Natural killer cell (primary cell): ENCODE results near the gene DDX3X. TPM values are rescaled to one million over a fixed set of nuclear protein-coding genes. Genes with fewer than 3 reads are reported as not detected.
A peak's percentile ranks its signal among the peaks of the same experiment; 100 is the strongest.

ENCODE experiments used
- ATAC-seq, 3 donors: fragments of 150-1000 bp in 2 of 3; fragments of 200-7000 bp in 1 of 3; cut with Tn5 transposase; 1 replicate in 1 of 3; 2 replicates in 2 of 3; pipeline ENCODE4 v1.10.0; 2021; ENCODE audit warnings: mild to moderate bottlenecking in 2 of 3, moderate library complexity in 2 of 3
- DNase-seq, 2 donors: peaks; one replicate each; pipeline versions ENCODE4 v3.0.0 to v3.0.0-alpha.2; 2013 to 2021; ENCODE audit warnings: mixed read lengths in 1 of 2
- H3K27ac ChIP-seq: one replicate; pipeline ENCODE4 v1.5.1; 2013; ENCODE audit warnings: mild to moderate bottlenecking, low read length
- H3K27me3 ChIP-seq: one replicate; pipeline ENCODE4 v1.6.1; 2013; ENCODE audit warnings: low read length; ENCODE audit not compliant: control insufficient read depth, insufficient read depth
- H3K36me3 ChIP-seq: one replicate; pipeline ENCODE4 v1.6.1; 2013; ENCODE audit warnings: low read length; ENCODE audit not compliant: control insufficient read depth, insufficient read depth
- H3K4me1 ChIP-seq: one replicate; pipeline ENCODE4 v1.6.1; 2013; ENCODE audit warnings: low read length; ENCODE audit not compliant: control insufficient read depth, insufficient read depth
- H3K4me3 ChIP-seq: one replicate; pipeline ENCODE4 v1.5.1; 2013; ENCODE audit warnings: low read length
- H3K9me3 ChIP-seq: one replicate; pipeline ENCODE4 v1.6.1; 2013; ENCODE audit warnings: low read length; ENCODE audit not compliant: control insufficient read depth, insufficient read depth
- H3K27ac Mint-ChIP-seq, 2 donors: one replicate each; pipeline ENCODE4 v1.8.0; 2022; ENCODE audit warnings: mild to moderate bottlenecking in 2 of 2, mixed read lengths in 2 of 2, moderate library complexity in 1 of 2
- H3K27me3 Mint-ChIP-seq, 2 donors: one replicate each; pipeline ENCODE4 v1.8.0; 2022; ENCODE audit warnings: low read depth in 2 of 2, mixed read lengths in 2 of 2
- H3K36me3 Mint-ChIP-seq: one replicate; pipeline ENCODE4 v1.8.0; 2022; ENCODE audit warnings: mixed read lengths
- H3K4me1 Mint-ChIP-seq, 2 donors: one replicate each; pipeline ENCODE4 v1.8.0; 2022; ENCODE audit warnings: mixed read lengths in 2 of 2
- H3K4me3 Mint-ChIP-seq: one replicate; pipeline ENCODE4 v1.8.0; 2022; ENCODE audit warnings: mild to moderate bottlenecking, moderate library complexity, mixed read lengths
- H3K9me3 Mint-ChIP-seq, 2 donors: one replicate each; pipeline ENCODE4 v1.8.0; 2022; ENCODE audit warnings: mixed read lengths in 2 of 2
- CTCF ChIP-seq: fragments of 200-600 bp; IDR thresholded peaks from one replicate; pipeline ENCODE4 v1.8.0; 2022; ENCODE audit warnings: antibody characterized with exemption
- WGBS: methylation state at CpG from one replicate; pipeline ENCODE4 v1.1.7; 2013; ENCODE audit warnings: missing lambda C conversion rate; ENCODE audit not compliant: insufficient coverage; 5-methylcytosine and 5-hydroxymethylcytosine counted together
- intact Hi-C: fragments of 100-400 bp; cut with micrococcal nuclease; formaldehyde crosslinking; loops from one replicate; pipeline ENCODE4 v1.14.2; 2022
- total RNA-seq, 4 donors: library from RNA; stranded (reverse); fragments of 120-200 nt in 1 of 4; gene quantifications; one replicate each; pipeline versions ENCODE4 v1.2.3 to v1.2.4, GENCODE V29; 2013 to 2022

The DDX3X gene
- total RNA-seq, 3 donors from 2014 or later (not counting 1 experiment from before 2014, with no cell fraction given), result 695 to 1,297 (median 1,054) TPM

- H3K9me3 Mint-ChIP-seq, result no peaks in the 10 kb centered on the region
- no peaks in the 10 kb centered on the region for H3K27me3 Mint-ChIP-seq
- peaks cover 22 to 48% of the 10 kb centered on the region in 2 donors for H3K4me1 Mint-ChIP-seq
- no peak overlapping the region for H3K27ac ChIP-seq
- peaks cover 36% of the 10 kb centered on the region for H3K36me3 Mint-ChIP-seq
- no peaks in the 10 kb centered on the region for H3K27me3 ChIP-seq
- no peaks in the 10 kb centered on the region for H3K4me1 ChIP-seq
- ATAC-seq (no peak), DNase-seq (peak in 1 of 2 donors; percentile 13)
- TF ChIP-seq CTCF, result no peak
- 95% methylated on average over 5 of the region's 8 CpGs for WGBS
- intact Hi-C loops, result no loop called here
- peaks cover 72% of the 10 kb centered on the region for H3K36me3 ChIP-seq
- H3K4me3 ChIP-seq, result no peak overlapping the region
- peak overlapping the region; percentile 52 to 93 for H3K27ac Mint-ChIP-seq
- H3K9me3 ChIP-seq, result no peaks in the 10 kb centered on the region
- H3K4me3 Mint-ChIP-seq, result peak overlapping the region; percentile 14
These were observed 13.2 kb downstream of the DDX3X start for GRCh38 chrX:41347186-41347585.

- H3K36me3 Mint-ChIP-seq, result peaks cover 28% of the 10 kb centered on the region
- no peak for ATAC-seq
- no peaks in the 10 kb centered on the region for H3K27me3 Mint-ChIP-seq
- no peak overlapping the region for H3K27ac ChIP-seq
- no peaks in the 10 kb centered on the region for H3K9me3 Mint-ChIP-seq
- H3K4me1 Mint-ChIP-seq, result peaks cover 21 to 51% of the 10 kb centered on the region in 2 donors
- H3K27ac Mint-ChIP-seq, result peak overlapping the region in 1 of 2 donors; percentile 93
- H3K4me1 ChIP-seq, result no peaks in the 10 kb centered on the region
- intact Hi-C loops, result no loop called here
- no peak overlapping the region for H3K4me3 ChIP-seq
- H3K36me3 ChIP-seq, result peaks cover 58% of the 10 kb centered on the region
- peak in 1 of 2 donors; percentile 11 for DNase-seq
- peak overlapping the region; percentile 15 for H3K4me3 Mint-ChIP-seq
- H3K9me3 ChIP-seq, result no peaks in the 10 kb centered on the region
- 95% methylated on average over 4 of the region's 4 CpGs for WGBS
- no peak for TF ChIP-seq CTCF
- H3K27me3 ChIP-seq, result no peaks in the 10 kb centered on the region
These were observed 14.6 kb downstream of the DDX3X start for GRCh38 chrX:41348551-41348950.

GRCh38 chrX:41350150-41350975 lies 16.4 kb downstream of the DDX3X start:
- Mint-ChIP-seq H3K27me3 (no peaks in the 10 kb centered on the region), H3K4me3 (peak overlapping the region; percentile 58), H3K4me1 (peaks cover 27 to 55% of the 10 kb centered on the region in 2 donors), H3K27ac (peak overlapping the region; percentile 78 to 93), H3K36me3 (peaks cover 28% of the 10 kb centered on the region), H3K9me3 (no peaks in the 10 kb centered on the region)
- Histone ChIP-seq H3K9me3 (no peaks in the 10 kb centered on the region), H3K27ac (no peak overlapping the region), H3K4me3 (no peak overlapping the region), H3K27me3 (no peaks in the 10 kb centered on the region), H3K4me1 (no peaks in the 10 kb centered on the region), H3K36me3 (peaks cover 44% of the 10 kb centered on the region)
- ATAC-seq (peak in 2 of 3 donors; percentile 21 to 33), DNase-seq (peak in 1 of 2 donors; percentile 42)
- 80% methylated on average over 5 of the region's 6 CpGs for WGBS
- intact Hi-C loops, result no loop called here
- no peak for TF ChIP-seq CTCF
